ENCODE data around the gene UBE2V1. TPM values are rescaled to one million over a fixed set of nuclear protein-coding genes. Genes with fewer than 3 reads are reported as not detected.

The UBE2V1 gene
- total and polyA plus RNA-seq, 2 of the 13 experiments (the other 11 are each of a cell fraction or from before 2014, with no cell fraction given), result 81.3 to 132 TPM

GRCh38 chr20:50110141-50111047 is 2.6 kb downstream of the UBE2V1 start (continued):
- no peak for TF ChIP-seq MLXIP (CRISPR knock-in tag; IDR thresholded peaks at IDR 0.05; ENCODE audit: borderline replicate concordance)
- TF ChIP-seq SMARCC2 (IDR thresholded peaks at IDR 0.05), result no peak
- no peak for TF ChIP-seq MLLT10 (CRISPR knock-in tag; IDR thresholded peaks at IDR 0.05)
- no peak for TF ChIP-seq ZNF296 (CRISPR knock-in tag; conservative IDR thresholded peaks at IDR 0.05)
- TF ChIP-seq ZBTB7B (CRISPR knock-in tag; IDR thresholded peaks at IDR 0.05), result no peak
- TF ChIP-seq NFIB (CRISPR knock-in tag; IDR thresholded peaks at IDR 0.05; ENCODE audit: borderline replicate concordance), result no peak
- no peak for TF ChIP-seq DBP (CRISPR knock-in tag; IDR thresholded peaks at IDR 0.05; ENCODE audit: not compliant biosample characterization)
- TF ChIP-seq PHF5A (CRISPR knock-in tag; IDR thresholded peaks at IDR 0.05; ENCODE audit: low read depth, unreplicated experiment), result no peak
- no peak for TF ChIP-seq ATF4 (CRISPR knock-in tag; IDR thresholded peaks at IDR 0.05)
- TF ChIP-seq FOXP1 (IDR thresholded peaks at IDR 0.05), result no peak
- TF ChIP-seq FOXP1 (CRISPR knock-in tag; IDR thresholded peaks at IDR 0.05), result no peak; the same call in 1 of the 2 replicates
- peak; percentile 90 for TF ChIP-seq ZMYM3 (CRISPR knock-in tag; IDR thresholded peaks at IDR 0.05)
- no peak for TF ChIP-seq ZNF18 (CRISPR knock-in tag; IDR thresholded peaks at IDR 0.05; ENCODE audit: insufficient replicate concordance)
- no peak for TF ChIP-seq ZKSCAN1 (IDR thresholded peaks at IDR 0.05; ENCODE audit: low read length)
- no peak for TF ChIP-seq E2F1 (CRISPR knock-in tag; IDR thresholded peaks at IDR 0.05)
